SK-N-SH (cell line): Measurements from ENCODE around the gene KLF16. TPM values are rescaled to one million over a fixed set of nuclear protein-coding genes. Genes with fewer than 3 reads are reported as not detected.
A peak's percentile ranks its signal among the peaks of the same experiment; 100 is the strongest.

Experiments
- CTCF ChIA-PET: fragments of 300-600, 350-600 bp; formaldehyde crosslinking; extraction: SDS; loops from one replicate; lab custom pipeline; 2021; lab: Yijun Ruan, JAX
- POLR2A ChIA-PET: fragments of 350-600 bp; sonication (Branson Sonifier 250); formaldehyde crosslinking; extraction: SDS; loops from one replicate; lab custom pipeline; 2020; ENCODE audit warnings: antibody characterized with exemption, inconsistent platforms; lab: Yijun Ruan, JAX
- DNase-seq: peaks from one replicate; pipeline ENCODE4 v3.0.0; 2012
- H2AFZ ChIP-seq: fragments of 200-600 bp; sonication (generic); 2 replicates; pipeline ENCODE4 v1.8.1; 2016; ENCODE audit warnings: antibody characterized with exemption, mild to moderate bottlenecking, low read depth
- H3F3A ChIP-seq: fragments of 200-600 bp; sonication (generic); replicated peaks from 2 replicates; pipeline ENCODE3; 2016; ENCODE audit warnings: antibody characterized with exemption, mild to moderate bottlenecking; ENCODE audit not compliant: insufficient read depth
- H3K27ac ChIP-seq, 2 experiments: fragments of 200-500 bp in 1 of 2; fragments of 200-600 bp in 1 of 2; sonication (Bioruptor generic) in 1 of 2; sonication (generic), shearing (Covaris generic) in 1 of 2; 2 replicates each; pipeline versions ENCODE4 v1.5.1 to v1.6.1; 2014 to 2016; ENCODE audit warnings: low read depth in 2 of 2, inconsistent platforms in 1 of 2, low read length in 1 of 2, mild to moderate bottlenecking in 1 of 2, mixed read lengths in 1 of 2
- H3K27me3 ChIP-seq: fragments of 200-600 bp; sonication (generic), shearing (Covaris generic); 2 replicates; pipeline ENCODE4 v1.6.1; 2016; ENCODE audit warnings: mixed run types; ENCODE audit not compliant: insufficient read depth
- H3K36me3 ChIP-seq, 2 experiments: fragments of 200-500 bp in 1 of 2; fragments of 200-600 bp in 1 of 2; sonication (Bioruptor generic) in 1 of 2; sonication (generic) in 1 of 2; replicated peaks in 1 of 2; 2 replicates each; pipeline versions ENCODE3 to v1.5.1; 2014 to 2016; ENCODE audit warnings: low read length in 1 of 2, mild to moderate bottlenecking in 1 of 2; ENCODE audit not compliant: insufficient read depth in 2 of 2, control insufficient read depth in 1 of 2
- H3K4me1 ChIP-seq, 2 experiments: fragments of 200-500 bp in 1 of 2; fragments of 200-600 bp in 1 of 2; sonication (Bioruptor generic) in 1 of 2; sonication (generic), shearing (Covaris generic) in 1 of 2; 2 replicates each; pipeline versions ENCODE4 v1.5.1 to v1.6.1; 2014 to 2016; ENCODE audit warnings: low read depth in 1 of 2, low read length in 1 of 2, mixed run types in 1 of 2; ENCODE audit not compliant: insufficient read depth in 2 of 2, control insufficient read depth in 1 of 2
- H3K4me2 ChIP-seq: fragments of 200-600 bp; sonication (generic), shearing (Covaris generic); 2 replicates; pipeline ENCODE4 v1.6.1; 2017; ENCODE audit warnings: mixed run types
- H3K4me3 ChIP-seq, 2 experiments: fragments of 200-500 bp in 1 of 2; fragments of 200-600 bp in 1 of 2; sonication (Bioruptor generic) in 1 of 2; sonication (generic), shearing (Covaris generic) in 1 of 2; 2 replicates each; pipeline versions ENCODE4 v1.5.1 to v1.8.1; 2014 to 2016; ENCODE audit warnings: low read depth in 2 of 2, inconsistent platforms in 1 of 2, low read length in 1 of 2, mild to moderate bottlenecking in 1 of 2, mixed read lengths in 1 of 2, moderate library complexity in 1 of 2
- H3K79me2 ChIP-seq: fragments of 200-600 bp; sonication (generic); 2 replicates; pipeline ENCODE4 v1.8.1; 2017; ENCODE audit warnings: mild to moderate bottlenecking; ENCODE audit not compliant: insufficient read depth
- H3K9ac ChIP-seq: fragments of 200-600 bp; sonication (generic); 2 replicates; pipeline ENCODE4 v1.6.1; 2017; ENCODE audit warnings: mixed run types
- H3K9me2 ChIP-seq: fragments of 200-600 bp; sonication (generic); 2 replicates; pipeline ENCODE4 v1.6.1; 2017; ENCODE audit warnings: mixed run types
- H3K9me3 ChIP-seq: fragments of 200-600 bp; sonication (generic); 2 replicates; pipeline ENCODE4 v1.6.1; 2017; ENCODE audit warnings: mixed run types, mild to moderate bottlenecking, moderate library complexity
- H4K20me1 ChIP-seq: fragments of 200-600 bp; sonication (generic); 2 replicates; pipeline ENCODE4 v1.6.1; 2017; ENCODE audit warnings: mild to moderate bottlenecking, mixed run types; ENCODE audit not compliant: insufficient read depth
- EZH2phosphoT487 ChIP-seq: fragments of 200-600 bp; sonication (generic); IDR thresholded peaks from 2 replicates; pipeline ENCODE4 v1.6.1; 2017; ENCODE audit warnings: low read depth, mixed run types, mild to moderate bottlenecking, antibody characterized with exemption, moderate library complexity, borderline replicate concordance
- FOXM1 ChIP-seq: IDR thresholded peaks from 2 replicates; pipeline ENCODE4 v1.4.0; 2012; ENCODE audit warnings: low read depth, mild to moderate bottlenecking
- JUND ChIP-seq: IDR thresholded peaks from 2 replicates; pipeline ENCODE4 v1.4.0; 2012
- NFIC ChIP-seq: IDR thresholded peaks from 2 replicates; pipeline ENCODE4 v1.4.0; 2012; ENCODE audit warnings: borderline replicate concordance
- RAD21 ChIP-seq: IDR thresholded peaks from 2 replicates; pipeline ENCODE4 v1.6.1; 2012; ENCODE audit warnings: mild to moderate bottlenecking, low read length
- RFX5 ChIP-seq: IDR thresholded peaks from 2 replicates; pipeline ENCODE4 v1.6.1; 2012; ENCODE audit warnings: mild to moderate bottlenecking, improper control_type of control experiment, low read length
- SMC3 ChIP-seq: IDR thresholded peaks from 2 replicates; pipeline ENCODE4 v1.6.1; 2012; ENCODE audit warnings: low read depth, low read length, improper control_type of control experiment
- TAF1 ChIP-seq: IDR thresholded peaks from 2 replicates; pipeline ENCODE4 v1.6.1; 2012; ENCODE audit warnings: low read depth, mild to moderate bottlenecking, low read length, moderate library complexity, borderline replicate concordance
- YY1 ChIP-seq: IDR thresholded peaks from 2 replicates; pipeline ENCODE4 v1.4.0; 2012; ENCODE audit warnings: low read depth, mild to moderate bottlenecking
- WGBS: methylation state at CpG from one replicate; pipeline ENCODE4 v1.1.6; 2017; ENCODE audit warnings: low lambda C conversion rate; 5-methylcytosine and 5-hydroxymethylcytosine counted together
- polyA plus RNA-seq, 3 experiments: library from polyadenylated mRNA; depleted of rRNA; stranded (reverse); fragments of >200 nt; gene quantifications; 2 replicates each; pipeline ENCODE4 v1.2.3, GENCODE V29; 2012
- TF ChIP-seq, protein P1 (sequence below): fragments of 150-350 bp; IDR thresholded peaks from 2 replicates; pipeline ENCODE4 v1.6.1; 2017; ENCODE audit warnings: antibody characterized with exemption, low read length, low read depth, borderline replicate concordance
- TF ChIP-seq, protein P2 (sequence below): IDR thresholded peaks from 2 replicates; pipeline ENCODE4 v1.4.0; 2012; ENCODE audit warnings: low read depth
- TF ChIP-seq, protein P3 (sequence below): IDR thresholded peaks from 2 replicates; pipeline ENCODE4 v1.4.0; 2012; ENCODE audit warnings: low read depth, borderline replicate concordance
- TF ChIP-seq, protein P4 (sequence below): fragments of 200-600 bp; sonication (generic); IDR thresholded peaks from 2 replicates; pipeline ENCODE4 v1.6.1; 2017; ENCODE audit warnings: antibody characterized with exemption, mild to moderate bottlenecking, moderate library complexity

KLF16 gene
- polyA plus RNA-seq, 1 of the 3 experiments (the other 2 are of a cell fraction): 16.1 TPM

DNA sequence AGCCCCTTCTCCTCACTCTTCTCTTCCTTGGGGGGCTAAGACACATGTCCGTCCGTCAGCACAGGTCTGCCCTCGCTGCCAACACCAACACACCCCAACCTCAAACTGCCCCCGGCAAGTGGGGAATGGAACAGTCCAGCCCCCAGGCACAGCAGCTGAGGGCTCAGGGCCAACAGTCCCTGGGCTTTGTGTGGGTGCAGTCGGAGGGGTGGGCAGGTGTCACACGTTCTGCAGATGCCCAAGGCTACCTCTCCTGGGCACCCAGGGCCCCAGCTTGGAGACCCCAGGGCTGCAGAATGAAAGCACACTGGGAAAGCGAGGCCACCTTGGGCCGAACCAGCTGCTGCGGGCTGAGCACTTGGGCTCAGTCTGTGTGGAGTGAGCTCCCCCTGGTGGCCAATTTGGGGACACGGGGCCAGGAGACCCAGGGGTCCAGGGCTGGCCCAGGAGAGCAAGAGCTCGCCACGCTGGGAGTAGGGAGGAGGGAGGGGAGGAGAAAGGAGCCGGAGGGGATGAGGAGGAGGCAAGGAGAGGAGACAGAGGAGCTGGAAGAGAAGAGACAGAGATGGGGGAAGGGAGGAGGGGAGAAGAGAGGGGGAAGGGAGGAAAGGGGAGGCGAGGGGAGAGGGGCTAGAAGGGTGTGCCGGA, 37.3 kb downstream of the KLF16 start:
- Histone ChIP-seq H3K9me3 (no peaks in the 10 kb centered on the region), H3K27me3 (no peaks in the 10 kb centered on the region), H3K9ac (no peak overlapping the region), H3K27ac (no peak overlapping the region), H3K4me2 (no peak overlapping the region), H3F3A (peaks cover 6% of the 10 kb centered on the region), H3K79me2 (peaks cover 42% of the 10 kb centered on the region), H4K20me1 (peaks cover 21% of the 10 kb centered on the region), H3K36me3 (peaks cover 12 to 29% of the 10 kb centered on the region in 2 experiments), H3K9me2 (no peaks in the 10 kb centered on the region), H3K4me3 (no peak overlapping the region; a peak in 1 of 4 replicates), H2AFZ (no peak overlapping the region), H3K4me1 (peaks cover 0 to 7% of the 10 kb centered on the region in 2 experiments; a peak in 1 of 4 replicates)
- TF ChIP-seq YY1 (no peak), FOXM1 (no peak), RAD21 (peak; percentile 74), RFX5 (no peak), TAF1 (no peak), NFIC (no peak), JUND (no peak), SMC3 (peak; percentile 49), EZH2phosphoT487 (no peak)
- TF ChIP-seq, protein P1, sequence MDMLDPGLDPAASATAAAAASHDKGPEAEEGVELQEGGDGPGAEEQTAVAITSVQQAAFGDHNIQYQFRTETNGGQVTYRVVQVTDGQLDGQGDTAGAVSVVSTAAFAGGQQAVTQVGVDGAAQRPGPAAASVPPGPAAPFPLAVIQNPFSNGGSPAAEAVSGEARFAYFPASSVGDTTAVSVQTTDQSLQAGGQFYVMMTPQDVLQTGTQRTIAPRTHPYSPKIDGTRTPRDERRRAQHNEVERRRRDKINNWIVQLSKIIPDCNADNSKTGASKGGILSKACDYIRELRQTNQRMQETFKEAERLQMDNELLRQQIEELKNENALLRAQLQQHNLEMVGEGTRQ: no peak
- TF ChIP-seq, protein P2, sequence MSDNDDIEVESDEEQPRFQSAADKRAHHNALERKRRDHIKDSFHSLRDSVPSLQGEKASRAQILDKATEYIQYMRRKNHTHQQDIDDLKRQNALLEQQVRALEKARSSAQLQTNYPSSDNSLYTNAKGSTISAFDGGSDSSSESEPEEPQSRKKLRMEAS: no peak
- TF ChIP-seq, protein P3, sequence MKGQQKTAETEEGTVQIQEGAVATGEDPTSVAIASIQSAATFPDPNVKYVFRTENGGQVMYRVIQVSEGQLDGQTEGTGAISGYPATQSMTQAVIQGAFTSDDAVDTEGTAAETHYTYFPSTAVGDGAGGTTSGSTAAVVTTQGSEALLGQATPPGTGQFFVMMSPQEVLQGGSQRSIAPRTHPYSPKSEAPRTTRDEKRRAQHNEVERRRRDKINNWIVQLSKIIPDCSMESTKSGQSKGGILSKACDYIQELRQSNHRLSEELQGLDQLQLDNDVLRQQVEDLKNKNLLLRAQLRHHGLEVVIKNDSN: no peak
- TF ChIP-seq, protein P4, sequence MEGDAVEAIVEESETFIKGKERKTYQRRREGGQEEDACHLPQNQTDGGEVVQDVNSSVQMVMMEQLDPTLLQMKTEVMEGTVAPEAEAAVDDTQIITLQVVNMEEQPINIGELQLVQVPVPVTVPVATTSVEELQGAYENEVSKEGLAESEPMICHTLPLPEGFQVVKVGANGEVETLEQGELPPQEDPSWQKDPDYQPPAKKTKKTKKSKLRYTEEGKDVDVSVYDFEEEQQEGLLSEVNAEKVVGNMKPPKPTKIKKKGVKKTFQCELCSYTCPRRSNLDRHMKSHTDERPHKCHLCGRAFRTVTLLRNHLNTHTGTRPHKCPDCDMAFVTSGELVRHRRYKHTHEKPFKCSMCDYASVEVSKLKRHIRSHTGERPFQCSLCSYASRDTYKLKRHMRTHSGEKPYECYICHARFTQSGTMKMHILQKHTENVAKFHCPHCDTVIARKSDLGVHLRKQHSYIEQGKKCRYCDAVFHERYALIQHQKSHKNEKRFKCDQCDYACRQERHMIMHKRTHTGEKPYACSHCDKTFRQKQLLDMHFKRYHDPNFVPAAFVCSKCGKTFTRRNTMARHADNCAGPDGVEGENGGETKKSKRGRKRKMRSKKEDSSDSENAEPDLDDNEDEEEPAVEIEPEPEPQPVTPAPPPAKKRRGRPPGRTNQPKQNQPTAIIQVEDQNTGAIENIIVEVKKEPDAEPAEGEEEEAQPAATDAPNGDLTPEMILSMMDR: peak; percentile 96
- WGBS: 45% methylated on average over 12 of the region's 15 CpGs
- ChIA-PET POLR2A (interaction anchor here (0.6 kb wide), 1 partner anchor 34 kb away, joined by 4 read pairs; no protein-coding TSS in a partner anchor), CTCF (interaction anchor here (0.6 to 8.1 kb wide), 59 partner anchors 8 to 480 kb away, joined by 3 to 188 read pairs (median 4); partner anchors contain the start of genes ATP8B3, REXO1 and UQCR11)
- DNase-seq: peak; percentile 97
